HG02840 (cell line): ENCODE measurements around the gene ZBTB18.

ENCODE experiments used
- ATAC-seq: cut with Tn5 transposase; IDR thresholded peaks from one replicate; pipeline ENCODE4 v1.9.1; 2021; ENCODE audit warnings: mild to moderate bottlenecking, moderate library complexity, moderate number of reproducible peaks; ENCODE audit not compliant: unreplicated experiment, low FRiP score

Gene ZBTB18

DNA sequence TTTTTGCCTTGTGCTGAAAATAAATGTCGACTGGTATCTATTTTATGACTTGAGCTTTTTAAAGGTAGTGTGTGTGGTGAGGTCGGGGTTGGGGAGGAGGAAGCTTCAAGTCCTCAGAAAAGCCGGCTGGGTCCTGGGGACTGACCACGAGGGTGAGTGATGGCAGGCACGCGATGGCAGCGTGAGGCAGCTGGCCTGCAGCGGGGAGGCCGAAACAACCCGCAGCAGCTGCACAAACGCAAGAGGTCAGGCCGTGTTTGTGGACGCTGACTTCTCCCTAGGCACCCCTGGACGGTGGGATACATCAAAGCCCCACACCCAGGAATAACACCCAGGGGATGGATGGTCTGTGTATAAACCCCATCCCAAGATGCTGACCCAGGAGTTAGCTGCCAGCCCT lies 51.4 kb downstream of the ZBTB18 start:
- ATAC-seq, result no peak

DNA sequence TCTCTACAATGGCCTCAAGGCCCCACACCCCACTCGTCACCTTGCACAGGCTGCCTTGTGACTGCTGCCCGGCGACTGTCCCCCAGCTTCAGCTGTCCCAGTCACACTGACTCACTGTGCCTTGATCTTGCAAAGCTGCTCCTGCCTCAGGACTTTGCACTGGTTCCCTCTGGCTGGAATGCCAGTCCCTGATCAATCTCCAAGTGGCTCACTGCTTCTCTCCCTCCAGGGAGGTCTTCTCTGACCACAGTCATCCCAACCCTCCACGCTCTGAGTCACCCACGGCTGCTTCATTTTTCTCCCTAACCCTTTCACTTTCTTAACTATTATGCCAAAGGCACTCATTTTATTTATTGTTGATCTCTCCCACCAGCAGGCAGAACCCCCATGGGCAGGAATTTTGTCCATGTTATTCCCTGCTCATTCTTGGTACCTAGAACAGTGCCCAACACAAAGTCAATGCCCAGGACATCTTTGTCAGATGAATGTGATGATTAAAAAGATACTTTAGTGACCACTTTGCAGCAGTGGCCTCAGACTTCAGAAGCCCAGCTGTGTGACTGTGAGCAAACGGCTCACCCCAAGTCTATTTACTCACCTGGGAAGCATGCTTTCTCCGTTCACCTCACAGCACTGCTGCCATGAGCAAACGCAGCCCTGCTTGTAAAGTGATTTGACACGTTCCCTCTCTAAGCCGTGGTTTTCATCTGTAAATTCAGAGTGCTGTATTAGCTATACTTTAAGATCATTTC lies 53.4 kb downstream of the ZBTB18 start:
- no peak for ATAC-seq

DNA sequence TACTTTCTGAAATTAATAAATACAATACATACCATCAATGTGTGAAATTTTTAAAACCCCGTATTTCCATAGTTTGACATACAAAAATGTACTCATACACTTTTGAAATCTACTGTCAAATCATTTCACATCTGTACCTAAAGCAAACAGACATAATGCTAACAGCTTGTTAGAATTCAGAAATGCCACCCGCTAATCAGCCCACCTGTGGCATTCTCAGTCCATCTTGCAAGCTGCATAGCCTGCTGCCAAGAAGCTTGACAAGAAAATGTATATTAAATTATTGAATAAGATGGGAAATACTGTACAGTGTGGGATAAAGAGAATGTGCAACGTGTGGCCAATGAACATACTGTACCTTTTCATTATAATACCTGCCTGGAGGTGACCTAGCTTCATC lies 55.1 kb downstream of the ZBTB18 start:
- no peak for ATAC-seq
